ENCODE data around the gene SOD3. TPM values are rescaled to one million over a fixed set of nuclear protein-coding genes. Genes with fewer than 3 reads are reported as not detected.

Gene SOD3
- total and polyA plus RNA-seq, 10 of the 15 experiments (the other 5 are each of a cell fraction or from before 2014, with no cell fraction given): not detected

- POLR2A ChIA-PET: no interaction called here
- BruUV-seq (replicated peaks): no TSS peak
- Histone ChIP-seq H3K4me1 (ENCODE audit: control insufficient read depth, insufficient read depth, low read length) (no peaks in the 10 kb centered on the region), H3K27me3 (replicated peaks in 1 of 2; ENCODE audit: control insufficient read depth in 2 of 2, insufficient read depth in 2 of 2, low read length in 1 of 2) (no peaks in the 10 kb centered on the region), H4K20me1 (ENCODE audit: control insufficient read depth, insufficient read depth) (no peaks in the 10 kb centered on the region), H3K36me3 (ENCODE audit: control insufficient read depth in 2 of 2, insufficient read depth in 2 of 2, low read length in 1 of 2) (no peaks in the 10 kb centered on the region), H3K4me3 (no peak overlapping the region), H3K79me2 (ENCODE audit: control insufficient read depth, insufficient read depth, low read length) (no peaks in the 10 kb centered on the region), H2AFZ (ENCODE audit: control insufficient read depth, low read depth, low read length) (no peak overlapping the region), H3K9ac (ENCODE audit: control insufficient read depth, insufficient read depth, low read length) (no peak overlapping the region), H3K4me2 (ENCODE audit: control insufficient read depth, insufficient read depth) (no peak overlapping the region), H3K27ac (ENCODE audit: control insufficient read depth, insufficient read depth) (no peak overlapping the region), H3K9me3 (replicated peaks; ENCODE audit: control insufficient read depth, insufficient read depth, low read length) (no peaks in the 10 kb centered on the region)
- in situ Hi-C loops (cut with MboI) (no loop called here), intact Hi-C loops (cut with micrococcal nuclease; ENCODE audit: unreplicated experiment) (no loop called here)
- SMC1A ChIA-PET (ENCODE audit: uncharacterized antibody, unreplicated experiment): no interaction called here
- FAIRE-seq: no peak
- no peak for ATAC-seq
- no peak for DNase-seq (ENCODE audit: low read depth, low spot score)
- RAD21 ChIA-PET (ENCODE audit: unreplicated experiment): no interaction called here
- 35% methylated on average over 3 of the region's 3 CpGs for WGBS (ENCODE audit: insufficient coverage, insufficient replicate concordance, low lambda C conversion rate, missing lambda C conversion rate)
- CTCF ChIA-PET: no interaction called here
- no peak for TF ChIP-seq EP300 (IDR thresholded peaks at IDR 0.05; ENCODE audit: borderline replicate concordance in 1 of 2, control insufficient read depth in 1 of 2, low read depth in 2 of 2, low read length in 2 of 2)
- no peak for TF ChIP-seq GATAD2B (conservative IDR thresholded peaks at IDR 0.05; ENCODE audit: low read depth)
- no peak for TF ChIP-seq FOS (IDR thresholded peaks at IDR 0.05; ENCODE audit: borderline replicate concordance, extremely low read depth, insufficient read length)
- TF ChIP-seq MTA2 (IDR thresholded peaks at IDR 0.05; ENCODE audit: low read depth): no peak
- TF ChIP-seq, protein P1, sequence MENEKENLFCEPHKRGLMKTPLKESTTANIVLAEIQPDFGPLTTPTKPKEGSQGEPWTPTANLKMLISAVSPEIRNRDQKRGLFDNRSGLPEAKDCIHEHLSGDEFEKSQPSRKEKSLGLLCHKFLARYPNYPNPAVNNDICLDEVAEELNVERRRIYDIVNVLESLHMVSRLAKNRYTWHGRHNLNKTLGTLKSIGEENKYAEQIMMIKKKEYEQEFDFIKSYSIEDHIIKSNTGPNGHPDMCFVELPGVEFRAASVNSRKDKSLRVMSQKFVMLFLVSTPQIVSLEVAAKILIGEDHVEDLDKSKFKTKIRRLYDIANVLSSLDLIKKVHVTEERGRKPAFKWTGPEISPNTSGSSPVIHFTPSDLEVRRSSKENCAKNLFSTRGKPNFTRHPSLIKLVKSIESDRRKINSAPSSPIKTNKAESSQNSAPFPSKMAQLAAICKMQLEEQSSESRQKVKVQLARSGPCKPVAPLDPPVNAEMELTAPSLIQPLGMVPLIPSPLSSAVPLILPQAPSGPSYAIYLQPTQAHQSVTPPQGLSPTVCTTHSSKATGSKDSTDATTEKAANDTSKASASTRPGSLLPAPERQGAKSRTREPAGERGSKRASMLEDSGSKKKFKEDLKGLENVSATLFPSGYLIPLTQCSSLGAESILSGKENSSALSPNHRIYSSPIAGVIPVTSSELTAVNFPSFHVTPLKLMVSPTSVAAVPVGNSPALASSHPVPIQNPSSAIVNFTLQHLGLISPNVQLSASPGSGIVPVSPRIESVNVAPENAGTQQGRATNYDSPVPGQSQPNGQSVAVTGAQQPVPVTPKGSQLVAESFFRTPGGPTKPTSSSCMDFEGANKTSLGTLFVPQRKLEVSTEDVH (IDR thresholded peaks at IDR 0.05; ENCODE audit: low read depth, partially characterized antibody): no peak
- no peak for TF ChIP-seq YY1 (IDR thresholded peaks at IDR 0.05; ENCODE audit: low read depth, low read length)
- TF ChIP-seq KAT2A (conservative IDR thresholded peaks at IDR 0.05; ENCODE audit: control insufficient read depth, low read depth, low read length): no peak
- no peak for TF ChIP-seq CHD2 (IDR thresholded peaks at IDR 0.05; ENCODE audit: borderline replicate concordance, low read depth, low read length)
- no peak for TF ChIP-seq SMC3 (IDR thresholded peaks at IDR 0.05; ENCODE audit: borderline replicate concordance, low read length)
- TF ChIP-seq ZNF274 (IDR thresholded peaks at IDR 0.05; ENCODE audit: insufficient read depth, insufficient read length): no peak
- TF ChIP-seq ZZZ3 (IDR thresholded peaks at IDR 0.05; ENCODE audit: control insufficient read depth, insufficient read length, low read depth): no peak
- no peak for TF ChIP-seq ZBTB40 (IDR thresholded peaks at IDR 0.05; ENCODE audit: borderline replicate concordance)
- no peak for TF ChIP-seq GABPA (IDR thresholded peaks at IDR 0.05; ENCODE audit: low read depth)
- TF ChIP-seq ZNF687 (IDR thresholded peaks at IDR 0.05): no peak
Observed at GRCh38 chr4:24783506-24783905, 11.9 kb upstream of the SOD3 start.

All from GM12878 (cell line).